ENCODE data around the gene GABRA4.

Gene GABRA4

GRCh38 chr4:46878641-46879040 lies 114.7 kb downstream of the GABRA4 start (continued):
- no peak for TF ChIP-seq ZNF670 (tag by site-specific recombination; IDR thresholded peaks at IDR 0.05; ENCODE audit: low read depth)
- no peak for TF ChIP-seq HOXC10 (CRISPR knock-in tag; IDR thresholded peaks at IDR 0.05)
- TF ChIP-seq ZNF544 (tag by site-specific recombination; IDR thresholded peaks at IDR 0.05), result no peak
- no peak for TF ChIP-seq KLF16 (tag by site-specific recombination; IDR thresholded peaks at IDR 0.05)

- ChIA-PET POLR2A (no interaction called here), CTCF (no interaction called here)
- no peak overlapping the region for H3K27ac ChIP-seq (ENCODE audit: extremely low read depth, low read depth, low read length)
- H3K36me3 ChIP-seq (ENCODE audit: control insufficient read depth in 2 of 2, insufficient read depth in 1 of 2, low read length in 2 of 2), result no peaks in the 10 kb centered on the region
- no peak overlapping the region for H3K4me3 ChIP-seq (ENCODE audit: low read depth, low read length)
- H3K4me1 ChIP-seq (ENCODE audit: control insufficient read depth, insufficient read depth, low read length), result no peaks in the 10 kb centered on the region
- no peak for TF ChIP-seq ZNF549 (tag by site-specific recombination; IDR thresholded peaks at IDR 0.05)
- no peak for TF ChIP-seq KLF17 (tag by site-specific recombination; IDR thresholded peaks at IDR 0.05)
- no peak for TF ChIP-seq ZNF664 (tag by site-specific recombination; IDR thresholded peaks at IDR 0.05)
- TF ChIP-seq ZNF362 (tag by site-specific recombination; IDR thresholded peaks at IDR 0.05), result no peak
- TF ChIP-seq TRIM28 (IDR thresholded peaks at IDR 0.05; ENCODE audit: borderline replicate concordance, low read length), result no peak
- TF ChIP-seq ZBTB7A (tag by site-specific recombination; IDR thresholded peaks at IDR 0.05; ENCODE audit: low read depth), result no peak
- no peak for TF ChIP-seq OVOL3 (tag by site-specific recombination; IDR thresholded peaks at IDR 0.05)
- no peak for TF ChIP-seq SCRT1 (tag by site-specific recombination; IDR thresholded peaks at IDR 0.05; ENCODE audit: borderline replicate concordance)
- no peak for TF ChIP-seq ZNF266 (tag by site-specific recombination; IDR thresholded peaks at IDR 0.05; ENCODE audit: low read depth)
- TF ChIP-seq KLF8 (tag by site-specific recombination; IDR thresholded peaks at IDR 0.05), result no peak
- no peak for TF ChIP-seq ZNF148 (tag by site-specific recombination; IDR thresholded peaks at IDR 0.05; ENCODE audit: borderline replicate concordance)
- H3K9me3 ChIP-seq (ENCODE audit: control insufficient read depth, insufficient read depth, low read depth, low read length), result no peaks in the 10 kb centered on the region
Measured at GRCh38 chr4:46874811-46875210, 118.6 kb downstream of the GABRA4 start.

- TF ChIP-seq ZNF350 (tag by site-specific recombination; IDR thresholded peaks at IDR 0.05), result no peak
- TF ChIP-seq PBX3 (CRISPR knock-in tag; IDR thresholded peaks at IDR 0.05), result no peak
- TF ChIP-seq ZNF121 (tag by site-specific recombination; IDR thresholded peaks at IDR 0.05), result no peak
- TF ChIP-seq SP3 (tag by site-specific recombination; IDR thresholded peaks at IDR 0.05), result no peak
- no peak for TF ChIP-seq ZNF37A (tag by site-specific recombination; IDR thresholded peaks at IDR 0.05)
- no peak for TF ChIP-seq ZNF223 (tag by site-specific recombination; IDR thresholded peaks at IDR 0.05)
- no peak for TF ChIP-seq ZNF670 (tag by site-specific recombination; IDR thresholded peaks at IDR 0.05; ENCODE audit: low read depth)
- TF ChIP-seq, protein P1, sequence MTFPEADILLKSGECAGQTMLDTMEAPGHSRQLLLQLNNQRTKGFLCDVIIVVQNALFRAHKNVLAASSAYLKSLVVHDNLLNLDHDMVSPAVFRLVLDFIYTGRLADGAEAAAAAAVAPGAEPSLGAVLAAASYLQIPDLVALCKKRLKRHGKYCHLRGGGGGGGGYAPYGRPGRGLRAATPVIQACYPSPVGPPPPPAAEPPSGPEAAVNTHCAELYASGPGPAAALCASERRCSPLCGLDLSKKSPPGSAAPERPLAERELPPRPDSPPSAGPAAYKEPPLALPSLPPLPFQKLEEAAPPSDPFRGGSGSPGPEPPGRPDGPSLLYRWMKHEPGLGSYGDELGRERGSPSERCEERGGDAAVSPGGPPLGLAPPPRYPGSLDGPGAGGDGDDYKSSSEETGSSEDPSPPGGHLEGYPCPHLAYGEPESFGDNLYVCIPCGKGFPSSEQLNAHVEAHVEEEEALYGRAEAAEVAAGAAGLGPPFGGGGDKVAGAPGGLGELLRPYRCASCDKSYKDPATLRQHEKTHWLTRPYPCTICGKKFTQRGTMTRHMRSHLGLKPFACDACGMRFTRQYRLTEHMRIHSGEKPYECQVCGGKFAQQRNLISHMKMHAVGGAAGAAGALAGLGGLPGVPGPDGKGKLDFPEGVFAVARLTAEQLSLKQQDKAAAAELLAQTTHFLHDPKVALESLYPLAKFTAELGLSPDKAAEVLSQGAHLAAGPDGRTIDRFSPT (tag by site-specific recombination; IDR thresholded peaks at IDR 0.05), result no peak
- no peak for TF ChIP-seq BCL6B (tag by site-specific recombination; IDR thresholded peaks at IDR 0.05)
- no peak for TF ChIP-seq ZFP37 (tag by site-specific recombination; IDR thresholded peaks at IDR 0.05)
- no peak for TF ChIP-seq KLF16 (tag by site-specific recombination; IDR thresholded peaks at IDR 0.05)
- CTCF ChIA-PET, result no interaction called here
- Histone ChIP-seq H3K9me3 (ENCODE audit: control insufficient read depth, insufficient read depth, low read depth, low read length) (no peaks in the 10 kb centered on the region), H3K27ac (ENCODE audit: extremely low read depth, low read depth, low read length) (no peak overlapping the region), H3K36me3 (ENCODE audit: control insufficient read depth in 2 of 2, insufficient read depth in 1 of 2, low read length in 2 of 2) (no peaks in the 10 kb centered on the region), H3K4me1 (ENCODE audit: control insufficient read depth, insufficient read depth, low read length) (no peaks in the 10 kb centered on the region), H3K4me3 (ENCODE audit: low read depth, low read length) (no peak overlapping the region)
- POLR2A ChIA-PET, result no interaction called here
Measured at GRCh38 chr4:46870411-46870810, 123.0 kb downstream of the GABRA4 start.
